Effector memory CD8-positive, alpha-beta T cell (primary cell): ENCODE measurements around the gene CHD5.

Experiments used
- ATAC-seq: fragments of 150-1000 bp; cut with Tn5 transposase; replicated peaks from 2 replicates; pipeline ENCODE4 v1.10.0; 2021; ENCODE audit warnings: mild to moderate bottlenecking, moderate library complexity
- DNase-seq, 3 experiments: peaks; one replicate each; pipeline ENCODE4 v3.0.0; 2021
- H3K27ac Mint-ChIP-seq, 2 donors: one replicate each; pipeline ENCODE4 v1.8.0; 2022; ENCODE audit warnings: mild to moderate bottlenecking in 2 of 2, mixed read lengths in 2 of 2, moderate library complexity in 2 of 2
- H3K27me3 Mint-ChIP-seq, 2 donors: one replicate each; pipeline ENCODE4 v1.8.0; 2022; ENCODE audit warnings: mixed read lengths in 2 of 2
- H3K36me3 Mint-ChIP-seq: one replicate; pipeline ENCODE4 v1.8.0; 2022; ENCODE audit warnings: mild to moderate bottlenecking, moderate library complexity, mixed read lengths; ENCODE audit not compliant: insufficient read depth
- H3K4me1 Mint-ChIP-seq, 2 donors: one replicate each; pipeline ENCODE4 v1.8.0; 2022; ENCODE audit warnings: low read depth in 2 of 2, mixed read lengths in 2 of 2
- H3K4me3 Mint-ChIP-seq, 2 donors: one replicate each; pipeline ENCODE4 v1.8.0; 2022; ENCODE audit warnings: mild to moderate bottlenecking in 2 of 2, mixed read lengths in 2 of 2, moderate library complexity in 2 of 2
- H3K9me3 Mint-ChIP-seq, 2 donors: one replicate each; pipeline ENCODE4 v1.8.0; 2022; ENCODE audit warnings: mixed read lengths in 2 of 2

CHD5 gene

GRCh38 chr1:6056572-6056948 lies 123.6 kb downstream of the CHD5 start:
- H3K4me1 Mint-ChIP-seq: peaks cover 33 to 36% of the 10 kb centered on the region in 2 donors
- H3K27me3 Mint-ChIP-seq: no peaks in the 10 kb centered on the region
- no peak for DNase-seq
- H3K9me3 Mint-ChIP-seq: no peaks in the 10 kb centered on the region
- H3K4me3 Mint-ChIP-seq: no peak overlapping the region
- ATAC-seq: no peak
- peak overlapping the region; percentile 51 to 72 for H3K27ac Mint-ChIP-seq
- H3K36me3 Mint-ChIP-seq: peaks cover 27% of the 10 kb centered on the region

- Mint-ChIP-seq H3K9me3 (no peaks in the 10 kb centered on the region), H3K27ac (no peak overlapping the region), H3K27me3 (no peaks in the 10 kb centered on the region), H3K4me1 (peaks cover 34 to 36% of the 10 kb centered on the region in 2 donors), H3K36me3 (peaks cover 21% of the 10 kb centered on the region), H3K4me3 (no peak overlapping the region)
- ATAC-seq (no peak), DNase-seq (no peak)
Measured at GRCh38 chr1:6054596-6054995, 125.5 kb downstream of the CHD5 start.

- Mint-ChIP-seq H3K27ac (peak overlapping the region; percentile 17 to 31), H3K27me3 (no peaks in the 10 kb centered on the region), H3K9me3 (no peaks in the 10 kb centered on the region), H3K4me3 (no peak overlapping the region), H3K36me3 (peaks cover 26% of the 10 kb centered on the region), H3K4me1 (peaks cover 30 to 37% of the 10 kb centered on the region in 2 donors)
- no peak for DNase-seq
- no peak for ATAC-seq
Measured at GRCh38 chr1:6053206-6053546, 126.9 kb downstream of the CHD5 start.

GRCh38 chr1:6052543-6053205 lies 127.4 kb downstream of the CHD5 start:
- H3K4me1 Mint-ChIP-seq: peaks cover 31 to 40% of the 10 kb centered on the region in 2 donors
- H3K27ac Mint-ChIP-seq: peak overlapping the region; percentile 17 to 31
- peak; percentile 35 to 38 (median 36) for DNase-seq
- peaks cover 27% of the 10 kb centered on the region for H3K36me3 Mint-ChIP-seq
- no peaks in the 10 kb centered on the region for H3K27me3 Mint-ChIP-seq
- H3K4me3 Mint-ChIP-seq: no peak overlapping the region
- peak; percentile 33 for ATAC-seq
- no peaks in the 10 kb centered on the region for H3K9me3 Mint-ChIP-seq
